Calu3 (cell line): Measurements from ENCODE around the gene TP63. TPM values are rescaled to one million over a fixed set of nuclear protein-coding genes. Genes with fewer than 3 reads are reported as not detected.

Experiments
- BruUV-seq: library from RNA; stranded (reverse); fragments of 400-500 nt; replicated peaks from 2 replicates; lab custom pipeline; 2021; lab: Mats Ljungman, UMichigan
- CTCF ChIA-PET: fragments of 300-600 bp; sonication (Branson Sonifier 250); formaldehyde crosslinking; loops from one replicate; lab custom pipeline; 2022; ENCODE audit warnings: antibody characterized with exemption; lab: Charles Lee
- DNase-seq: peaks from one replicate; pipeline ENCODE4 v3.0.0; 2022
- H3K27ac Mint-ChIP-seq: one replicate; pipeline ENCODE4 v1.8.0; 2022; ENCODE audit warnings: mixed read lengths; ENCODE audit not compliant: unreplicated experiment
- H3K27me3 Mint-ChIP-seq: one replicate; pipeline ENCODE4 v1.8.0; 2022; ENCODE audit warnings: mixed read lengths; ENCODE audit not compliant: unreplicated experiment
- H3K36me3 Mint-ChIP-seq: one replicate; pipeline ENCODE4 v1.8.0; 2022; ENCODE audit warnings: mild to moderate bottlenecking, moderate library complexity, mixed read lengths; ENCODE audit not compliant: insufficient read depth, unreplicated experiment
- H3K4me1 Mint-ChIP-seq: one replicate; pipeline ENCODE4 v1.8.0; 2022; ENCODE audit warnings: mild to moderate bottlenecking, low read depth, mixed read lengths; ENCODE audit not compliant: unreplicated experiment
- H3K4me3 Mint-ChIP-seq: one replicate; pipeline ENCODE4 v1.8.0; 2022; ENCODE audit warnings: mild to moderate bottlenecking, low read depth, moderate library complexity, mixed read lengths; ENCODE audit not compliant: unreplicated experiment
- H3K9me3 Mint-ChIP-seq: one replicate; pipeline ENCODE4 v1.8.0; 2022; ENCODE audit warnings: low read depth, mixed read lengths; ENCODE audit not compliant: unreplicated experiment
- CTCF ChIP-seq: fragments of 200-600 bp; IDR thresholded peaks from one replicate; pipeline ENCODE4 v1.8.0; 2022; ENCODE audit warnings: antibody characterized with exemption; ENCODE audit not compliant: unreplicated experiment
- intact Hi-C: fragments of 100-400 bp; cut with micrococcal nuclease; formaldehyde crosslinking; loops from one replicate; pipeline ENCODE4 v1.10.0; 2022; ENCODE audit not compliant: unreplicated experiment
- total RNA-seq: library from RNA; stranded (reverse); gene quantifications from 2 replicates; pipeline ENCODE4 v1.2.3, GENCODE V29; 2022

TP63 gene
- total RNA-seq, 1 experiment from 2014 or later = not detected

GRCh38 chr3:189896533-189896932 lies 265.3 kb downstream of the TP63 start:
- peaks cover 7% of the 10 kb centered on the region for H3K4me1 Mint-ChIP-seq
- intact Hi-C loops = no loop called here
- TF ChIP-seq CTCF = no peak
- no peaks in the 10 kb centered on the region for H3K9me3 Mint-ChIP-seq
- CTCF ChIA-PET = interaction anchor here (0.5 kb wide), 1 partner anchor 56 kb away, joined by 5 read pairs; no protein-coding TSS in a partner anchor
- no peaks in the 10 kb centered on the region for H3K27me3 Mint-ChIP-seq
- no TSS peak for BruUV-seq
- no peak for DNase-seq
- H3K4me3 Mint-ChIP-seq = no peak overlapping the region
- H3K36me3 Mint-ChIP-seq = peaks cover 5% of the 10 kb centered on the region
- no peak overlapping the region for H3K27ac Mint-ChIP-seq

- Mint-ChIP-seq H3K4me3 (no peak overlapping the region), H3K4me1 (peaks cover 7% of the 10 kb centered on the region), H3K36me3 (peaks cover 5% of the 10 kb centered on the region), H3K27me3 (no peaks in the 10 kb centered on the region), H3K9me3 (peaks cover under 1% of the 10 kb centered on the region), H3K27ac (peak overlapping the region; percentile 25)
- CTCF ChIA-PET = interaction anchor here (0.5 to 0.7 kb wide), 2 partner anchors 73 to 761 kb away, joined by 3 read pairs; no protein-coding TSS in a partner anchor
- TF ChIP-seq CTCF = no peak
- no peak for DNase-seq
- intact Hi-C loops = no loop called here
- BruUV-seq = no TSS peak
Measured at GRCh38 chr3:189897406-189897805, 266.2 kb downstream of the TP63 start.

GRCh38 chr3:189898559-189899153 lies 267.5 kb downstream of the TP63 start:
- intact Hi-C loops = no loop called here
- H3K27me3 Mint-ChIP-seq = no peaks in the 10 kb centered on the region
- no TSS peak for BruUV-seq
- H3K27ac Mint-ChIP-seq = no peak overlapping the region
- H3K4me3 Mint-ChIP-seq = no peak overlapping the region
- DNase-seq = no peak
- CTCF ChIA-PET = no interaction called here
- H3K36me3 Mint-ChIP-seq = peaks cover 5% of the 10 kb centered on the region
- H3K9me3 Mint-ChIP-seq = peaks cover 2% of the 10 kb centered on the region
- TF ChIP-seq CTCF = no peak
- H3K4me1 Mint-ChIP-seq = peaks cover 7% of the 10 kb centered on the region

DNA sequence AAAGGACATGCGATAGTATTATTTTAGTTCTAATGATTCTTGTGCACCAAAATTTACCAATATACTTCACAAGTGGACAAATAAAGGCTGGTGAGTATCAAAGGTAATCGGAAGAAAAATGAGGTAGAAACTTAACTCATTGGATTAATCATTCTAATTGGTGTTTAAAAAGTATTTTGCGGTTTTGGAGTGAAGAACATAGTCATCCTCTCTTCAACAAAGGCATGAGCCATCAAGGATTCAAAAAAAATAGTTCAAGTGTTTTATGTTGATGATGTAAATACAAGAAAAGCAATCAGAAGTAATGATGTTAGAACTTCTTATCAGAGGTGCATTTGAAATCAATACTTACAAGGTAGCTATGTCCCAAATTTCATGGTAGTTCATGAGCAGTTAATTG lies 268.0 kb downstream of the TP63 start:
- no peaks in the 10 kb centered on the region for H3K27me3 Mint-ChIP-seq
- no peak for DNase-seq
- BruUV-seq = no TSS peak
- peaks cover 7% of the 10 kb centered on the region for H3K4me1 Mint-ChIP-seq
- H3K4me3 Mint-ChIP-seq = no peak overlapping the region
- intact Hi-C loops = no loop called here
- H3K27ac Mint-ChIP-seq = no peak overlapping the region
- no peak for TF ChIP-seq CTCF
- peaks cover 5% of the 10 kb centered on the region for H3K36me3 Mint-ChIP-seq
- CTCF ChIA-PET = no interaction called here
- H3K9me3 Mint-ChIP-seq = peaks cover 2% of the 10 kb centered on the region
